Measurements from ENCODE around the gene NYAP1.
"Not testable (repeated sequence)": the region's sequence is repeated elsewhere in the genome, so short reads cannot be mapped to it uniquely, and the experiment has no call there.

Gene NYAP1

DNA sequence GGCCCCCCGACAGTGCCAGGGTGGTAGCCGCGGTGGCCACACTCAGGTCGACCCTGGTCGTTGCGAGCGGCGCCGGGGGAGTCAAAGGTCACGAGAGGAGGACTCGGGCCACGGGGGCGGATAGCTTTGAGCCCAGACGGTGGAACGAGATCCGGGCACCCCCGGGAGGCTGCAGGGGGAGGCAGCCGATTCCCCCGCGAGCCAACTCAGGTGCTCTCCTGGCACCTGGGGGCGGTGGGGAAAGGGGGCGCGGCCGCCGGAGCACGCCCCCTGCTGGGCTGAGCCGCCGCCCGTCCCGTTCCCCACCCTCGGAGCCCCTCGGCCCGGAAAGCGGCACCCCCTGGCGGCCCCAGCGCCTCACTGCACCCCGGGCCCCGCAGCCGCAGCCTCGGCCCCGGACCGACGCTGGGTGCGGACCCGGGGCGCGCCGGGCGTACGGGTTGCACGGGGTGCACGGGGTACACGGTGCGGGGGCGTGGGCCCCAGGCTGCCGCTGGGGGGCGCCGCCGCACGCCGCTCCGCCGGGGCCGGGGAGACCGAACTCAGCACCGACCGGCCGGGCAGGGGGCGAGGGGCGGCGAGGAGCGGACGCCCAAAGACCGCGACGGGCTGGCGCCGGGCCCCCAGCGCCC, 521 bp upstream of the NYAP1 start:
- DNase-seq (ENCODE audit: low read depth in 2 of 2): peak; percentile 55 to 68

DNA sequence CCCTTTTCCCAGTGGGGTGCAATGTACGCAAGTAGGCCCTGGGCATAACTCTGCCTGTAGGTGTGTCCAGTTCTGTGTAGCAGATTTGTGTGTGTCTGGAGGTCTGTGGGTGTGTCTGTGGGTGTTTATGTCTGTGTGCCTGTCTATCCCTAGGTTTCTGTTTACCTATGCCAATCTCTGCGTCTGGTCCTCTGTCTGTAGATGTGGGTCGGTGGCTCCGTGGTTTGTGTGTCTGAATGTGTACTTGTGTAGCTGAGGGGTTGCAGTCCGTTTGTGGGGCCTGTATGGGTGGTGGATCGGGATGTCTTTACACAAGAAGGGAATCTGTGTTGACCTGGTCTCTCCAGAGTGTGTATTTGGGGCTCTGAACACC, 932 bp downstream of the NYAP1 start:
- no peak for DNase-seq (ENCODE audit: low read depth in 2 of 2)

DNA sequence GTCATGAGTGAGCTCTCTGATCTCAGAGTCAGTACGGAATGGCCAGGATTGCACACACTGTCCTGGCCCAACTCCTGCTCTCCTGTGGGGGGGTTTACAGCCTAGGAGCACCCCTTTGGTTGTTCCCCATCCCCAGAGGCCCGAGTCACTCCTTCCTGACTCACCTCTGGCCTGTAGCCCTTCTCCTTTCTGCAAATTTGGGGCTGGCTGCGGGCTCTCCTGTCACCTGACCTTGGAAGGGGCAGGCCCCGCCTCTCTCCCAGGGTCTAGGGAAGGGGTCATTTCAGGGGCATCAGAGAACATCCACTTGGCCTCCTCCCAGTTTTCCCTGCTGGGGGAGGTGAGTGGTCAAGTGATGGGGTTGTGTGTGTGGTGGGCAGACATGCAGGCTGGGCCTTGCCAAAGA, 1.7 kb downstream of the NYAP1 start:
- no peak for DNase-seq (ENCODE audit: low read depth in 2 of 2)

DNA sequence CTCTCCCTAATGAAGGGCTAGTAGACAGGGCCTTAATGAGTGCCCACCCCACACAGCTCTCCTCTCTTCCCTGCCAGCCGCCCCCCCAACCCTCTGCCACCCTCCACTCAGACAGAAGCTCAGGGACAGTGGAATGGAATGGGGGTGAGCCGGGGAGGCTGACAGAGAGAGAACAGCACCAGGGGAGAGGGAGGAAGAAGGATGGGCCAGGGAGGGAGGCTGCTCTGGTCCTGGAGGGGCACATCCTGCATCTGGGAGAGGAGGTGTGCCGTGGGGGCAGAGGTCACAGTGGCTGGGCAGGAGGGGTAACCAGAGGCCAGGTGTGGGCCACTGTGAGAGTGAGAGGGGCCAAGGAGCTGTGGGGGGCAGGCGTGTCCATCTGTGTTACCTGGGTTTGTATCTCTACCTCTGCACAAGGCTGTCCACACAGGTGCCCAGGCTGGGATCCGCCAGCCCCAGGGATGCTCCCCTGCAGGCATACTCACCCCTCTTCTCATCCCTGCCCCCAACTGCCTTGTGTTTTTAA, 2.4 kb downstream of the NYAP1 start:
- no peak for DNase-seq (ENCODE audit: low read depth in 2 of 2)

DNA sequence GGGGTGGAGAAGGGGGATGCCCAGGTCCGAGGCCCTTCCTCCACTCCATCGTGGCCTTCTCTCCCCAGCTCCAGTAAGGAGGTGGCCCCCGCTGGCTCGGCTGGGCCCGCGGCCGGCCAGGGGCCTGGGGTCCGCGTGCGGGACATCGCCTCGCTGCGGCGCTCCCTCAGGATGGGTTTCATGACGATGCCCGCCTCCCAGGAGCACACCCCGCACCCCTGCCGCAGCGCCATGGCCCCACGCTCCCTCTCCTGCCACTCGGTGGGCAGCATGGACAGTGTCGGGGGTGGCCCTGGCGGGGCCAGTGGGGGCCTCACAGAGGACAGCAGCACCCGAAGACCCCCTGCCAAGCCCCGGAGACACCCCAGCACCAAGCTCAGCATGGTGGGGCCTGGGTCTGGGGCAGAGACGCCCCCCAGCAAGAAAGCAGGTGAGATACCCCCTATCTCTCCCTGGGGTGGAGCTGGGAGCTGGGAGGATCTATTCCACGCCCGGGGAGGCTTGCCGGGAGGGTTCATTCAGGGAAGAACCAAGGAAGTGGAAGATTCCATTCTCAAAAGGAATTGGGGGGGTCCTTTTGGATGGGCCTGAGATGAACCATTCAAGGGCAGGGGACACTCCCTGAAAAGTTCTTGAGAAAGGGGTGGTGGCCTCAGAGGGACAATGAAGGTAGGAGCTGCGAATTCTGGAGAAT, 3.2 kb downstream of the NYAP1 start:
- no peak for DNase-seq (ENCODE audit: low read depth in 2 of 2)

DNA sequence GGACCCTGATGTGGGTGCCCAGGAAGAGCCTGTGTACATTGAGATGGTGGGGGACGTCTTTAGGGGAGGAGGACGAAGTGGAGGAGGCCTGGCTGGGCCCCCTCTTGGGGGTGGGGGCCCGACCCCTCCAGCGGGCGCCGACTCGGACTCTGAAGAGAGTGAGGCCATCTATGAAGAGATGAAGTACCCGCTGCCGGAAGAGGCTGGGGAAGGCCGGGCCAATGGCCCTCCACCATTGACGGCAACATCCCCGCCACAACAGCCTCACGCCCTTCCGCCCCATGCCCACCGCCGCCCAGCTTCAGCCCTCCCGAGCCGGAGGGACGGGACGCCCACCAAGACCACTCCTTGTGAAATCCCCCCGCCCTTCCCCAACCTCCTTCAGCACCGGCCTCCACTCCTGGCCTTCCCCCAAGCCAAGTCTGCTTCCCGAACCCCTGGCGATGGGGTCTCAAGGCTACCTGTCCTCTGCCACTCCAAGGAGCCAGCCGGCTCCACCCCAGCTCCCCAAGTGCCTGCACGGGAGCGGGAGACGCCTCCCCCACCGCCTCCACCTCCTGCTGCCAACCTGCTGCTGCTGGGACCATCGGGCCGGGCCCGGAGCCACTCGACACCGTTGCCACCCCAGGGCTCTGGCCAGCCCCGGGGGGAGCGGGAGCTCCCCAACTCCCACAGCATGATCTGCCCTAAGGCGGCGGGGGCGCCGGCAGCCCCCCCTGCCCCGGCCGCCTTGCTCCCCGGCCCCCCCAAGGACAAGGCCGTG, 4.8 kb downstream of the NYAP1 start:
- no peak for DNase-seq (ENCODE audit: low read depth in 2 of 2)

DNA sequence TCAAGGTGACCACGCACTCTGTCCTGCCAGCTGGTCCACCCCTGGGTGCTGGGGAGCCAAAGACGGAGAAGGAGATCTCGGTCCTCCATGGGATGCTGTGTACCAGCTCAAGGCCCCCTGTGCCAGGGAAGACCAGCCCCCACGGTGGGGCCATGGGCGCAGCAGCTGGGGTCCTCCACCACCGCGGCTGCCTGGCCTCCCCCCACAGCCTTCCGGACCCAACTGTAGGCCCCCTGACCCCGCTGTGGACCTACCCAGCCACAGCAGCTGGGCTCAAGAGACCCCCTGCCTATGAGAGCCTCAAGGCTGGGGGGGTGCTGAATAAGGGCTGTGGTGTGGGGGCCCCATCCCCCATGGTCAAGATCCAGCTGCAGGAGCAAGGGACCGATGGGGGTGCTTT, 5.4 kb downstream of the NYAP1 start:
- DNase-seq (ENCODE audit: low read depth in 2 of 2): no peak

DNA sequence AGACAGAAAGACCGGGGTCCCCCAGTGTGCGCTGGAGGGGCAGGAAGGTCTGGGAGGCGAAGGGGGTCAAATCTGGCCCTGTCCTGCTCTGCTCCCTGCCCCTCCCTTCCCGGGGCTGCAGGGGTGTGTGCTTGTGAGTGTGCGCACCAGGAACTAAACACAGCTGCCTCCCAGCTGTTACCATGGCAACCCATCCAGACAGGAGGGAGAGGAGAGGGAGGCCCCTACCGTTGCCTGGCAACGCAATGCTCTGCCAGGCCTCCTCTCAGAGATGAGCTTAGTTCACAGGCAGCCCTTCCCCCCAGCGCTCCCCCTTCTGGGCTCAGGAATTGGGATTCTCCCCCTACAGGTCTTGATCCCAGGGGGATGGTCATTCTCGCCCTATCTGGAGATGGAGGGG, 6.1 kb downstream of the NYAP1 start:
- no peak for DNase-seq (ENCODE audit: low read depth in 2 of 2)

DNA sequence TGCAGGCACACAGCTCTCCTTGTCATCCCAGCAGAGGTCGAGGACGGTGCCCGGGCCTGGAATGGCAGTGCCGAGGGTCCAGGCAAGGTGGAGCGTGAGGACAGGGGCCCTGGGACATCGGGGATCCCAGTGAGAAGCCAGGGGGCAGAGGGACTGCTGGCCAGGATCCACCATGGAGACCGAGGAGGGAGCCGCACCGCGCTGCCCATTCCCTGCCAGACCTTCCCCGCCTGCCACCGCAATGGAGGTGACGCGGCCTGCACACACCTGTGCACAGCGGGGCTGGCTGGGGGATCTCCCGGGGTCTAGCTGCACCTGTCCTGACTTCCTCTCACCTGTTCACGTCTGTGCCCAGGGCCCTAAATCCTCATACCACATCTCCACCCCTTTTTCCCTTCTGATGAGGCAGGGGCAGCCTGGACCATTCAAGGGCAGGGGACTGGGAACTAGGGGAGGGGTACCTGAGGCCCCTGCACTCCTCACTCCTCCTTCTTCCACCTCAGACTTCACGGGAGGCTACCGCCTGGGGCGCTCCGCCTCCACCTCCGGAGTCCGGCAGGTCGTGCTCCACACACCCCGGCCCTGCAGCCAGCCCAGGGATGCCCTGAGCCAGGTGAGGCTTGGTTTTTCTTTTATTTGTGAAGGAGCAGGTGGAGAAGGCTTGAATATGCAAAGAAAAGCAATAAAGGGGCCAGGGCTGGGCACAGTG, 6.9 kb downstream of the NYAP1 start:
- DNase-seq (ENCODE audit: low read depth in 2 of 2): no peak

DNA sequence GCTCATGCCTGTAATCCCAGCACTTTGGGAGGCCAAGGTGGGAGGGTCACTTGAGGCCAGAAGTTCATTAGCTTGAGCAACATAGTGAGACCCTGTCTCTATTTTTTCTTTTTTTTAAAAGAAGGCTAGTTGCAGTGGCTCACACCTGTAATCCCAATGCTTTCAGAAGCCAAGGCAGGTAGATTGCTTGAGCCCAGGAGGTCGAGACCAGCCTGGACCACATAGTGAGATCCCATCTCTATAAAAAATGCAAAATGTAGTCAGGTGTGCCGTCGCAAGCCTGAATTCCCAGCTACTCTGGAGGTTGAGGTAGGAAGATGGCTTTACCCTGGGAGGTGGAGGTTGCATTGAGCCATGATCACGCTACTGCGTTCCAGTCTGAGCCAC, 7.5 kb downstream of the NYAP1 start:
- DNase-seq (ENCODE audit: low read depth in 2 of 2): no peak

DNA sequence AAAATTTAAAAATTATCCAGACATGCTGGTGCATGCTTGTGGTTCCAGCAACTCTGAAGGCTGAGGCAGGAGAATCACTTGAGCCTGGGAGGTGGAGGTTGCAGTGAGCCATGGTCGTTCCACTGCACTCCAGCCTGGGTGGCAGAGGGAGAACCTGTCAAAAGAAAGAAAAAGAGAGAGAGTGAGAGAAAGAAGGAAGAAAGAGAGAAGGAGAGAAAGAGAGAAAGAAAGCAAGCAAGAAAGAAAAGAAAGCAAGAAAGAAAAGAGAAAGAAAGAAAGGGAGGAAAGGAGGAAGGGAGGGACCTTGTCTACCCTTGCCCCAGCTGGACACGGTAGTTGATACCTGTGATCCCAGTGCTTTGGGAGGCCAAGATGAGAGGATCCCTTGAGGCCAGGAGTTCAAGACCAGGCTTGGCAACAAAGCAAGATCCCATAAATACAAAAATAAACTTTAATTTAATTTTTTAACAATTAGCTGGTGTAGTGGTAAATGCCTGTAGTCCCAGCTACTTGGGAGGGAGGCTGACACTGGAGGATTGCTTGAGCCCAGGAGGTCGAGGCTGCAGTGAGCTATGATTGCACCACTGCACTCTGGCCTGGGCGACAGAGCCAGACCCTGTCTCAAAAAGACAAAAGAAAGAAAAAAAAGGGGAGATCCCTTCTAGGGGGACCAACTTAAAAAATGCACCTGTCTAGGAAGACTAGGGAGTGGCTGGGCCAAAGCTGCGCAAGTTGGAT, 9.2 kb downstream of the NYAP1 start:
- DNase-seq (ENCODE audit: low read depth in 2 of 2): no peak

DNA sequence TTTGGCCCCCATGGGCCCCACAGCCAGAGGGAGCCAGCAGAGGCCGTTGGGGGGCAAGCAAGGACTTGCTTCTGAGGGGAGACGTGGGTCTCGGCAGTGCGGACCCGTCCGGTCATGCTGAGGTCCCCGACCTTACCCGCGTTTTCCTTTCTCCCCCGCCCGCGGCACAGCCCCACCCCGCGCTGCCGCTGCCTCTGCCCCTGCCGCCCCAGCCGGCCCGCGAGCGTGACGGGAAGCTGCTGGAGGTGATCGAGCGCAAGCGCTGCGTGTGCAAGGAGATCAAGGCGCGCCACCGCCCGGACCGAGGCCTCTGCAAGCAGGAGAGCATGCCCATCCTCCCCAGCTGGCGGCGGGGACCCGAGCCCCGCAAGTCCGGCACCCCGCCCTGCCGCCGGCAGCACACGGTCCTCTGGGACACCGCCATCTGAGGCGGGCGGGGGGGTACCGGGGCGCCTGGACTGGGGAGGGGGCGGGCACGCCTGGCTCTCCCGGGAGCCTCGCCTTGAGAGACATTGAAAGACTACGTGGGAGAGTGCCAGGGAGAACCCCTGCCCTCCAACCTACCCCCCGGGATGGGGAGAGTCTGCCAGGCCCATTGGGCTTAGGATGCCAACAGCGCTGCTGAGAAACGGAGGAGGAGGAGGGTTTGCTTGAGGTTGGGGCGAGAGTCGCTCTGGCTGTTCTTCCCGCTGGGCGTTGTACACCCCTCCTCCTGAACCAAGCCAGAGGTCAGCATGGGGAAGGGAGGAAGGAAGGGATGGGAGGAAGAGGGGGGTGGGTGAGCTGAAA, 9.9 kb downstream of the NYAP1 start:
- DNase-seq (ENCODE audit: low read depth in 2 of 2): no peak

DNA sequence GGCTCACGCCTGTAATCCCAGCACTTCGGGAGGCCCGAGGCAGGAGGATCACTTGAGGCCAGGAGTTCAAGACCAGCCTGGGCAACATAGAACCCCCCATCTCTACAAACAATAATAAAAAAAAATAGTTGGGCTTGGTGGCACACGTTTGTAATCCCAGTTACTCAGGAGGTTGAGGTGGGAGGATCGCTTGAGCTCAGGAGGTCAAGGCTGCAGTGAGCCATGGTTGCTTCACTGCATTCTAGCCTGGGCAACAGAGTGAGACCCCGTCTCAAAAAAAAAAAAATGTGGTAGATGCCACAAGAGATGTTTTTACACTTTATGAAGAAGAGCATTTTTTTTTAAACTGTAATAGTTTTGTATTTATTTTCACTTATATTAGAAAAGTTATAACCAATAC, 12.8 kb downstream of the NYAP1 start:
- no peak for DNase-seq (ENCODE audit: low read depth in 2 of 2)

DNA sequence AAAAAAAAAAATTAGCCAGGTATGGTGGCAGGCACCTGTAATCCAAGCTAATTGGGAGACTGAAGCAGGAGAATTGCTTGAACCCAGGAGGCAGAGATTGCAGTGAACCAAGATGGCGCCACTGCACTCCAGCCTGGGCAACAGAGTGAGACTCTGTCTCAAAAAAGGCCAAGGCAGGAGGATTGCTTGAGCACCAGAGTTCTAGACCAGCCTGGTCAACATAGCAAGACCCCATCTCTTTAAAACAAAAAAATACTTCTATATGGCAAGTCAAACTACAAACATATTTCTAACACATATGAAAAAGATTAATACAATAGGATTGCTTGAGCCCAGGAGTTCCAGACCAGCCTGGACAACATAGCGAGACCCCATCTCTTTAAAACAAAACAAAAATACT, 17.0 kb downstream of the NYAP1 start:
- not testable (repeated sequence) for DNase-seq (ENCODE audit: low read depth in 2 of 2)

DNA sequence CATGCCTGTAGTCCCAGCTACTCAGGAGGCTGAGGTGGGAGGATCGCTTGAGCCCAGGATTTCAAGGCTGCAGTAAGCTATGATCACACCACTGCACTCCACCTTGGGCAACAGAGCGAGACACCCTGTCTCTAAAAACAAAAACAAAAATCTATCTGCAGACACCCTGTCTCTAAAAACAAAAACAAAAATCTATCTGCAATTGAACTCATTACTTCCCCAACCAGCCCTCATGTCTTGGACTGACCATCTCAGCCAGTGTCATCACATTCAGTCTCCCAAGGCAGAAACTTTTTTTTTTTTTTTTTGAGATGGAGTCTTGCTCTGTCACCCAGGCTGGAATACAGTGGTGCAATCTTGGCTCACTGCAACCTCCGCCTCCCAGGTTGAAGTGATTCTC, 20.3 kb downstream of the NYAP1 start:
- not testable (repeated sequence) for DNase-seq (ENCODE audit: low read depth in 2 of 2)

DNA sequence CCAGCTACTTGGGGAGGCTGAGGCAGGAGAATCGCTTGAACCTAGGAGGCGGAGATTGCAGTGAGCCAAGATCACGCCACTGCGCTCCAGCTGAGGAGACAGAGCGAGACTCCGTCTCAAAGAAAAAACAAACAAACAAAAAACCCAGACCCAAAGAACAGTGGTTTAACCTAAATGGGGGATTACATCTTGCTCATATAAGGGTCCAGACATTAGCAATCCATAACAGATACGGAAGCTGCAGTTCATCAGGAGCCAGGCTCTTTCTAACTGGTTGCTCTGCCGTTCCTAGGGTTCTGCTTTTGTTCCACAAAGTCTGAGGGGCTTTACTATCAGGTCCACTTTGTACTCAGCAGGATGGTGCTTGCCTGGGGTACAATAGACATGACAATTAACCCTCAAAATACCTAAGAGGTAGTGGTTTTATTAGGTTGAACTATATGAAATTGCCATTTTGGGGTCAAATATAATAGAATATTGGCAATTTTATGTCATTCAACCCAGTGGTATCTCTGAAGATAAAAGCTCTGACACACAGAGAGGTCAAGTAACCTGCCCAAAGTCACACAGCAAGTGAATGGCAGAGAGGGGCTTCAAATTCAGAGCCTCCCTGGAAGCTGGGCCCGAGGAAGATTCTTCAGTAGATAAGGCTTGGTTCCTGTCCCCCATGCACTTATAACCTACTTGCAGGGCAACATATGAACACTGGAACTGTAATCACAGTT, 21.3 kb downstream of the NYAP1 start:
- no peak for DNase-seq (ENCODE audit: low read depth in 2 of 2)

DNA sequence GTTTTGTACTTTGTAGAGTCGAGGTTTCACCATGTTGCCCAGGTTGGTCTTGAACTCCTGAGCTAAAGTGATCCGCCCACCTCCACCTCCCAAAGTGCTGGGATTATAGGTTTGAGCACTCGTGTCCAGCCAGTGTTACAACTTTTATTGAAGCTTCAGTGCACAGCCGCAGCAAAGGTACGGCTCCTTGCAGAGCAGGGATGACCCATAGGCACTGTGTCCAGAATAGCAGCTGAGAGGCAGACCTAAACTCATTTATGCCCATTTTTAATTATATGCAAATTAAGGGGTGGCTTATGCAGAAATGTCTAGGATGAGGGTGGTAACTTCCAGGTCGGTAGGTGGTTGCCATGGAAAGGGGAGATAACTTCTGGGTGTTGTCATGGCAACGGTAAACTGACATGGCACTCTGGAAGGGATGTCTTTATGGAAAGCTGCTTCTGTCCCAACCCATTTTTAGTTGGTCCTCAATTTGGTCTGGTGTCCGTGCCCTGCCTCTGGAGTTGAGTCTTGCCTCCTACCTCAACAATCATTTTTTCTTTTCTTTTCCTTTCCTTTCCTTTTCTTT, 22.7 kb downstream of the NYAP1 start:
- no peak for DNase-seq (ENCODE audit: low read depth in 2 of 2)

DNA sequence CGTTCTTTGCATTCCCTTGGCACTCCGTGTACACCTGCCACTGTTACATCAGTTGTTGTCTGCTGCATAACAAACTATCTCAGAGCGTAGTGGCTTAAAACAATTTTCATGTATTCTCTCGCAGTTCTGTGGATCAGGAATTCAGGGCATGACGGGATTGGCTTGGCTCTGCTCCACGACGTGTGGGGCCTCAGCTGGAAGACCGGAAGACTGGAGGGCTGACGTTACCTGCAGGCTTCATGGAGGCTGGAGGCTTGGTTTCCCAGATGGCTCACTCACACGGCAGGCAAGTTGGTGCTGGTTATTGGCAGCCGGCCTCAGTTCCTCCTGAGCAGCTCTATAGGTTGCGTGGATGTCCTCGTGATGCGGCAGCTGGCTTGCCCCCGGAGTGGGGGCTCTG, 25.5 kb downstream of the NYAP1 start:
- DNase-seq (ENCODE audit: low read depth in 2 of 2): no peak

DNA sequence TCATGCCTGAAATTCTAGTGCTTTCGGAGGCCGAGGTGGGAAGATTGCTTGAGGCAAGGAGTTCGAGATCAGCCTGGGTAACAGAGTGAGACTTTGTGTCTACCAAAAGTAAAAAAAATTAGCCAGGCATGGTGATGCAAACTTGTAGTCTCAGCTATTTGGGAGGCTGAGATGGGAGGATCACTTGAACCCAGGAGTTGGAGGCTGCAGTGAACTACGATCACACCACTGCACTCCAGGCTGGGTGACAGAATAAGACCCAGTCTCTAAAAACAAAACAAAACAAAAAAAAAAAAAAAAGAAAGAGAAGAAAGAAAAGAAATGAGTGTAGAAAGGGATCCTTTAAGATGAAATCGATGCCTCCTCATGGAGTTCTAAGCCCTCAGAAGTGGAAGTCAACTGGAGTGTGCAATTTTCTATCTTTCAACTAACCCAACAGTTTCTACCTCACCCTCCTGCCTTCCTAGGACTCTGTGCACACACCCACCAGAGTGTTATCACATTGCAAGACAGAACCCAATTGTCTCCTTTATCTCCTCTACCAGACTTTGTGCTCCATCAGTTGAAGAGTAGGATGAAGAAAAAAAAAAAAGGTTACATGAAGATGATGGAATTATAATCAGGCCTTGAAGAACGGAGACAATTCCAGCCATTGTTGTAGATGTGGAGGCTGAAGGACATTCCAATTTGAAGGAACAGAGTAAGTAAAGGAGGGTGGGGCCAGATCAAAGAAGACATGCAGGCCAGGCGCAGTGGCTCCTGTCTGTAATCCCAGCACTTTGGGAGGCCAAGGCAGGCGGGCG, 26.9 kb downstream of the NYAP1 start:
- DNase-seq (ENCODE audit: low read depth in 2 of 2): no peak
